H1 (cell line): ENCODE results near the gene KCNMB1. TPM values are rescaled to one million over a fixed set of nuclear protein-coding genes. Genes with fewer than 3 reads are reported as not detected.

Experiments
- MAFK ChIP-seq: IDR thresholded peaks from 2 replicates; pipeline ENCODE4 v1.6.1; 2012; ENCODE audit warnings: low read depth, mild to moderate bottlenecking, improper control_type of control experiment, low read length
- RXRA ChIP-seq: IDR thresholded peaks from 2 replicates; pipeline ENCODE4 v1.6.1; 2011; ENCODE audit warnings: low read depth, mild to moderate bottlenecking, low read length, moderate library complexity; ENCODE audit not compliant: insufficient read depth
- SRF ChIP-seq: IDR thresholded peaks from 2 replicates; pipeline ENCODE4 v1.6.1; 2011; ENCODE audit warnings: mild to moderate bottlenecking, low read depth, low read length, moderate library complexity
- polyA plus RNA-seq, 7 experiments: library from polyadenylated mRNA; depleted of rRNA in 3 of 7; stranded (reverse) in 5 of 7; unstranded in 2 of 7; fragments of >200 nt in 5 of 7; fragments of 200-250 nt in 2 of 7; gene quantifications; 1 replicate in 5 of 7; 2 replicates in 1 of 7; 4 replicates in 1 of 7; pipeline versions ENCODE4 v1.2.1 to v1.2.3, GENCODE V29; 2011 to 2013; ENCODE audit warnings: missing spikeins in 2 of 7, mixed read lengths in 2 of 7
- total RNA-seq: library from RNA; stranded (reverse); fragmentation: NEBNext Ultra II Directional; extraction: Animal tissue kit (Norgen Biotek cat#: 25700); gene quantifications from 2 replicates; pipeline ENCODE4 v1.2.1, GENCODE V29; 2021
- TF ChIP-seq, protein P1 (sequence below), 3 experiments: IDR thresholded peaks; 1 replicate in 2 of 3; 2 replicates in 1 of 3; pipeline versions ENCODE4 v1.5.1 to v1.6.1; 2011; ENCODE audit warnings: low read length in 3 of 3, mild to moderate bottlenecking in 3 of 3, inconsistent platforms in 2 of 3, low read depth in 1 of 3, moderate library complexity in 1 of 3; ENCODE audit not compliant: insufficient read depth in 1 of 3; ENCODE audit errors: control extremely low read depth in 1 of 3
- TF ChIP-seq, protein P2 (sequence below): IDR thresholded peaks from 2 replicates; pipeline ENCODE4 v1.6.1; 2012; ENCODE audit warnings: inconsistent platforms

Gene KCNMB1
- total and polyA plus RNA-seq, 2 of the 8 experiments (the other 6 are each of a cell fraction or from before 2014, with no cell fraction given), result 0.08 to 0.19 TPM

DNA sequence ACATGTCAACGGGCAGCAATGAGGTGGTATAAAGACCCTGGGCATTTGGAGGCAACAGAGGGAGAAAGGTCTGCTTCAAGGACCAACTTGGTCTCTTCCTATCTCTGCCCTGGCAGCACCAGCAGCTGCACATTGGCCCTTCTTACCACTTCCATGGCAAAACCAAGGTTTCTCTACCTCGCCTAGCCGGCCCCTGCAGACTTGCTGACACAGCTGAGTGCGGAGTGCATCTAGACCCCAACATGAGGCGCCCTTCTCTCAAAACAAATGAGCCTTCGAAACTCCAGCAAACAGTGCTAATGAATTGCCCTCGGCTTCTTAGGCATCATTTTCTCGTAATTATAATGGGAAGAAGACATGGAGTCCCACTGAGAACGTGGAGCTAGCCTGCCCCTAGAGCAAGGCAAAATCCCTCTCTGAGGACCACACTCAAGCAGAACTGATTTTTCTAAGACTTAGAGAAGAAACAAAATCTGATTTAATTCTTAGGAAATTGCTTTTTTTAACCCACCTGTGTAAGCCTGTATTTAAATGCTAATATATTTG is 42.1 kb downstream of the KCNMB1 start (continued):
- TF ChIP-seq, protein P1, sequence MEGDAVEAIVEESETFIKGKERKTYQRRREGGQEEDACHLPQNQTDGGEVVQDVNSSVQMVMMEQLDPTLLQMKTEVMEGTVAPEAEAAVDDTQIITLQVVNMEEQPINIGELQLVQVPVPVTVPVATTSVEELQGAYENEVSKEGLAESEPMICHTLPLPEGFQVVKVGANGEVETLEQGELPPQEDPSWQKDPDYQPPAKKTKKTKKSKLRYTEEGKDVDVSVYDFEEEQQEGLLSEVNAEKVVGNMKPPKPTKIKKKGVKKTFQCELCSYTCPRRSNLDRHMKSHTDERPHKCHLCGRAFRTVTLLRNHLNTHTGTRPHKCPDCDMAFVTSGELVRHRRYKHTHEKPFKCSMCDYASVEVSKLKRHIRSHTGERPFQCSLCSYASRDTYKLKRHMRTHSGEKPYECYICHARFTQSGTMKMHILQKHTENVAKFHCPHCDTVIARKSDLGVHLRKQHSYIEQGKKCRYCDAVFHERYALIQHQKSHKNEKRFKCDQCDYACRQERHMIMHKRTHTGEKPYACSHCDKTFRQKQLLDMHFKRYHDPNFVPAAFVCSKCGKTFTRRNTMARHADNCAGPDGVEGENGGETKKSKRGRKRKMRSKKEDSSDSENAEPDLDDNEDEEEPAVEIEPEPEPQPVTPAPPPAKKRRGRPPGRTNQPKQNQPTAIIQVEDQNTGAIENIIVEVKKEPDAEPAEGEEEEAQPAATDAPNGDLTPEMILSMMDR (IDR thresholded peaks at IDR 0.05; ENCODE audit: control extremely low read depth in 1 of 3, insufficient read depth in 1 of 3, low read depth in 1 of 3, low read length in 3 of 3), result peak in 1 of 3 experiments; percentile 2; a peak in 1 of 4 replicates
- TF ChIP-seq RXRA (no peak), SRF (no peak), MAFK (peak; percentile 6; the same call in 1 of the 2 replicates)
- TF ChIP-seq, protein P2, sequence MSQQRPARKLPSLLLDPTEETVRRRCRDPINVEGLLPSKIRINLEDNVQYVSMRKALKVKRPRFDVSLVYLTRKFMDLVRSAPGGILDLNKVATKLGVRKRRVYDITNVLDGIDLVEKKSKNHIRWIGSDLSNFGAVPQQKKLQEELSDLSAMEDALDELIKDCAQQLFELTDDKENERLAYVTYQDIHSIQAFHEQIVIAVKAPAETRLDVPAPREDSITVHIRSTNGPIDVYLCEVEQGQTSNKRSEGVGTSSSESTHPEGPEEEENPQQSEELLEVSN, result no peak
